ENCODE data around the gene CFAP298. TPM values are rescaled to one million over a fixed set of nuclear protein-coding genes. Genes with fewer than 3 reads are reported as not detected.

The CFAP298 gene
- total and polyA plus RNA-seq, 2 of the 13 experiments (the other 11 are each of a cell fraction or from before 2014, with no cell fraction given) = 21.2 to 62.2 TPM

DNA sequence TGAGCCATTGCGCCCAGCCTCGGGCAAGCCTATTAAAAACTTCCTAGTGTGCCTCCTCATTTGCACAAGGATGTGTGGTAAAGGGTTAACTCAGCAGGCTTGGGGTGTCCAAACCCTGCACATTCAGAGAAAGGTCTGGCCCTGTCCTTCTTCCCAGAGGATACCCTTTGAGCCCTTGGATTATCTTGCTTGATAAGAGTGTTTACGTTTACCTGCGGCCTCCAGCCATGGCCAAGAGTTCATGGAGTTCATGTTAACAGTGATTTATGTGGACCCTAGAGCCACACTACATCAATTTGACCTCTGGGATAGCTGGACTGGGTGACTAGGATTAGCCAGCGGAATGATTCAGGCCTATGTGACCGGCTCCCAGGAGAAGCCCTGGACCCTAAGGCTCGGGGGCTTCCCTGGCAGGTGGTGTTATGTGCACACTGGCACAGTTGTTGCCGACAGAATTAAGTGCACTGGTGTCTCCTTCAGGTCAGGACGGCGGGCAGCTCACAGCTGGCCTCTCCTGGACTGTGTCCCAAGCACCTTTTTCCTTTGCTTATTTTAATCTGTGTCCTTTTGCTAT, 19.2 kb downstream of the CFAP298 start (continued):
- TF ChIP-seq RELA (CRISPR knock-in tag; IDR thresholded peaks at IDR 0.05) (no peak), GATAD1 (CRISPR knock-in tag; IDR thresholded peaks at IDR 0.05) (peak; percentile 63), SYNCRIP (IDR thresholded peaks at IDR 0.05; ENCODE audit: insufficient read depth, low read depth, low read length) (no peak), NFE2L1 (CRISPR knock-in tag; IDR thresholded peaks at IDR 0.05; ENCODE audit: borderline replicate concordance) (no peak), MED13 (CRISPR knock-in tag; IDR thresholded peaks at IDR 0.05) (peak; percentile 53; the same call in 1 of the 2 replicates), ETV5 (CRISPR knock-in tag; IDR thresholded peaks at IDR 0.05; ENCODE audit: borderline replicate concordance) (peak; percentile 78; the same call in 1 of the 2 replicates), ARNTL (CRISPR knock-in tag; IDR thresholded peaks at IDR 0.05) (peak; percentile 90)
- TF ChIP-seq, protein P1, sequence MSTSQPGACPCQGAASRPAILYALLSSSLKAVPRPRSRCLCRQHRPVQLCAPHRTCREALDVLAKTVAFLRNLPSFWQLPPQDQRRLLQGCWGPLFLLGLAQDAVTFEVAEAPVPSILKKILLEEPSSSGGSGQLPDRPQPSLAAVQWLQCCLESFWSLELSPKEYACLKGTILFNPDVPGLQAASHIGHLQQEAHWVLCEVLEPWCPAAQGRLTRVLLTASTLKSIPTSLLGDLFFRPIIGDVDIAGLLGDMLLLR (CRISPR knock-in tag; IDR thresholded peaks at IDR 0.05) = no peak
- TF ChIP-seq, protein P2, sequence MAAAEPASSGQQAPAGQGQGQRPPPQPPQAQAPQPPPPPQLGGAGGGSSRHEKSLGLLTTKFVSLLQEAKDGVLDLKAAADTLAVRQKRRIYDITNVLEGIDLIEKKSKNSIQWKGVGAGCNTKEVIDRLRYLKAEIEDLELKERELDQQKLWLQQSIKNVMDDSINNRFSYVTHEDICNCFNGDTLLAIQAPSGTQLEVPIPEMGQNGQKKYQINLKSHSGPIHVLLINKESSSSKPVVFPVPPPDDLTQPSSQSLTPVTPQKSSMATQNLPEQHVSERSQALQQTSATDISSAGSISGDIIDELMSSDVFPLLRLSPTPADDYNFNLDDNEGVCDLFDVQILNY (CRISPR knock-in tag; conservative IDR thresholded peaks at IDR 0.05) = no peak
- TF ChIP-seq, protein P3, sequence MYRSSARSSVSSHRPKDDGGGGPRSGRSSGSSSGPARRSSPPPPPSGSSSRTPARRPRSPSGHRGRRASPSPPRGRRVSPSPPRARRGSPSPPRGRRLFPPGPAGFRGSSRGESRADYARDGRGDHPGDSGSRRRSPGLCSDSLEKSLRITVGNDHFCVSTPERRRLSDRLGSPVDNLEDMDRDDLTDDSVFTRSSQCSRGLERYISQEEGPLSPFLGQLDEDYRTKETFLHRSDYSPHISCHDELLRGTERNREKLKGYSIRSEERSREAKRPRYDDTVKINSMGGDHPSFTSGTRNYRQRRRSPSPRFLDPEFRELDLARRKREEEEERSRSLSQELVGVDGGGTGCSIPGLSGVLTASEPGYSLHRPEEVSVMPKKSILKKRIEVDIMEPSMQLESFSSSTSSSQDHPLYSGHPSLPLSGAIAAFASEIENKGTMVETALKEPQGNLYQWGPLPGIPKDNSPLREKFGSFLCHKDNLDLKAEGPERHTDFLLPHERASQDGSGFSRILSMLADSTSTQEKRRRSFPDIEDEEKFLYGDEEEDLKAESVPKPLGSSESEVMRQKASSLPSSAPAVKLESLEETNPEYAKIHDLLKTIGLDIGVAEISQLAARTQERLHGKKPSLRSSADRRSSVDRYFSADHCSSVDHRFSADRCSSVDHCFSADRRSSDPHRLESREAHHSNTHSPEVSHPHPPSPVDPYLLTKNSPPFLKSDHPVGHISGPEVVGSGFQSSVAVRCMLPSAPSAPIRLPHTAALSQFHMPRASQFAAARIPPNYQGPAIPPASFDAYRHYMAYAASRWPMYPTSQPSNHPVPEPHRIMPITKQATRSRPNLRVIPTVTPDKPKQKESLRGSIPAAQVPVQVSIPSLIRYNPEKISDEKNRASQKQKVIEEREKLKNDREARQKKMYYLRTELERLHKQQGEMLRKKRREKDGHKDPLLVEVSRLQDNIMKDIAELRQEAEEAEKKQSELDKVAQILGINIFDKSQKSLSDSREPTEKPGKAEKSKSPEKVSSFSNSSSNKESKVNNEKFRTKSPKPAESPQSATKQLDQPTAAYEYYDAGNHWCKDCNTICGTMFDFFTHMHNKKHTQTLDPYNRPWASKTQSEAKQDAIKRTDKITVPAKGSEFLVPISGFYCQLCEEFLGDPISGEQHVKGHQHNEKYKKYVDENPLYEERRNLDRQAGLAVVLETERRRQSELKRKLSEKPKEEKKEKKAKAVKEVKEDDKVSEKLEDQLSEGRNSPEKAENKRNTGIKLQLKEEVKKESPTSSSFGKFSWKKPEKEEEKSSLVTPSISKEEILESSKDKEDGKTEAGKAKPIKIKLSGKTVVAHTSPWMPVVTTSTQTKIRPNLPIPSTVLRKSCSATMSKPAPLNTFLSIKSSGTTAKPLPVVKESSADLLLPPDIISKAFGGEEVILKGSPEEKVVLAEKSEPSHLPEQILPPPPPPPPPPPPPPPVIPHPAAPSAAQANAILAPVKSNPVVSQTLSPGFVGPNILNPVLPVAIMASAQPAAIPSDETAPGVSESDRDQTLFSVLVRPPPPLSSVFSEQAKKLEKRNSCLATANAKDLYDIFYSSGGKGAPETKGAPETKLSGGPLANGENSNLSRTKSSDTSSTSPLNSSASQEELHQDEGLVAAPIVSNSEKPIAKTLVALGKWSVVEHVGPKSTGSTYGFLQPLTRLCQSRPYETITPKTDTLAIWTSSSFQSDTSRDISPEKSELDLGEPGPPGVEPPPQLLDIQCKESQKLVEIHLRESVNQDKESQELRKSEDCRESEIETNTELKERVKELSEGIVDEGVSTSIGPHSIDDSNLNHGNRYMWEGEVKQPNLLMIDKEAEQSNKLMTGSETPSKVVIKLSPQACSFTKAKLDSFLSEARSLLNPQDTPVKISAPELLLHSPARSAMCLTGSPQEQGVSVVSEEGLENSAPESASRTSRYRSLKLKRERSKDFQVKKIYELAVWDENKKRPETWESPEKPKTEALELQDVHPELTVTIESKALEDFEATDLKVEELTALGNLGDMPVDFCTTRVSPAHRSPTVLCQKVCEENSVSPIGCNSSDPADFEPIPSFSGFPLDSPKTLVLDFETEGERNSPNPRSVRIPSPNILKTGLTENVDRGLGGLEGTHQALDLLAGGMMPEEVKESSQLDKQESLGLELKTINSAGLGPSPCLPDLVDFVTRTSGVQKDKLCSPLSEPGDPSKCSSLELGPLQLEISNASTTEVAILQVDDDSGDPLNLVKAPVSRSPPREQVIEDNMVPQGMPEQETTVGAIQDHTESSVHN (CRISPR knock-in tag; IDR thresholded peaks at IDR 0.05) = 0 out of 2 replicates have a peak, but pooled peaks have one; percentile 73
- TF ChIP-seq, protein P4, sequence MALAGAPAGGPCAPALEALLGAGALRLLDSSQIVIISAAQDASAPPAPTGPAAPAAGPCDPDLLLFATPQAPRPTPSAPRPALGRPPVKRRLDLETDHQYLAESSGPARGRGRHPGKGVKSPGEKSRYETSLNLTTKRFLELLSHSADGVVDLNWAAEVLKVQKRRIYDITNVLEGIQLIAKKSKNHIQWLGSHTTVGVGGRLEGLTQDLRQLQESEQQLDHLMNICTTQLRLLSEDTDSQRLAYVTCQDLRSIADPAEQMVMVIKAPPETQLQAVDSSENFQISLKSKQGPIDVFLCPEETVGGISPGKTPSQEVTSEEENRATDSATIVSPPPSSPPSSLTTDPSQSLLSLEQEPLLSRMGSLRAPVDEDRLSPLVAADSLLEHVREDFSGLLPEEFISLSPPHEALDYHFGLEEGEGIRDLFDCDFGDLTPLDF (CRISPR knock-in tag; IDR thresholded peaks at IDR 0.05) = no peak

Measured in HepG2 (cell line).